Measurements from ENCODE around the gene ZNF823.

The ZNF823 gene

GRCh38 chr19:11737964-11738745 is 591 bp downstream of the ZNF823 start:
- DNase-seq (ENCODE audit: low spot score) = peak; percentile 3

GRCh38 chr19:11736696-11737095 is 2.0 kb downstream of the ZNF823 start:
- no peak for DNase-seq (ENCODE audit: low spot score)

DNA sequence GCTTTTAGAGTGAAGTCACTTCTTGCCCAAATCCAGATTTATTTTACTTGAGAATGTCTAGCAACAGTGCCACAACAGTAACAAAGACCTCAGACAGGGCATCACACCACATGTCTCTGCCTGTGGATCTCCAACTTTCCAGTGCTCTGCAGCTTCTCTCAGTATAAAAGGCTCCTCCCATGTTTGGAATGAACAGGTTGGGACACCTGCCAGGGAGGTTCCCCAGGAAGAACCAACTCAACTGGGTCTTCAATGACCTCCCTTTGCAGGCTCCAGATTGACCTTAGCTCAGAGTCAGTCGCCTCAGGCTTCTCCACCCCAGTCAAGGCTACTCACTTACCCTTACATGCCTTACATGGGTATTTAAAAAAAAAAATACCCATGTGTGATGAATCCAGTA is 3.4 kb downstream of the ZNF823 start:
- DNase-seq (ENCODE audit: low spot score) = no peak

DNA sequence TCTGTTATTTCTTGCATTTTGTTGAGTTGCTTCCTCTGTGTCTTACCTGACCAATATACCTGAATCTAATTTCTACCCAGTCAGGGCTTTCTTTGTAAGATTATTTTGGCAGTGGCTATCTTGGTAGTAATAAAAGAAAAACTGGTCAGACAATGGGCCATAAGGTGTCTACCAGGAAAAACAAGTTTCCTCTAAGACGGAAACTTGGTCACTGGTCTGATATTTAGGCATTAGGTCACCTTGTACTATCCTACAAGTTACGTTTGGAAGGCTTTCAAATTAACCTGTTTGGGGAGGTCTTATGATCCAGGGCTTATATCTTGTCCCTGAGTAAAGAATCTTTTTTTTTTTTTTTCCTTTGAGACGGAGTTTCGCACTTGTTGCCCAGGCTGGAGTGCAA is 9.2 kb downstream of the ZNF823 start:
- DNase-seq (ENCODE audit: low spot score) = no peak

- DNase-seq (ENCODE audit: low spot score) = no peak
These were observed 16.3 kb downstream of the ZNF823 start for GRCh38 chr19:11722414-11722813.

GRCh38 chr19:11721681-11722080 is 17.1 kb downstream of the ZNF823 start:
- no peak for DNase-seq (ENCODE audit: low spot score)

DNA sequence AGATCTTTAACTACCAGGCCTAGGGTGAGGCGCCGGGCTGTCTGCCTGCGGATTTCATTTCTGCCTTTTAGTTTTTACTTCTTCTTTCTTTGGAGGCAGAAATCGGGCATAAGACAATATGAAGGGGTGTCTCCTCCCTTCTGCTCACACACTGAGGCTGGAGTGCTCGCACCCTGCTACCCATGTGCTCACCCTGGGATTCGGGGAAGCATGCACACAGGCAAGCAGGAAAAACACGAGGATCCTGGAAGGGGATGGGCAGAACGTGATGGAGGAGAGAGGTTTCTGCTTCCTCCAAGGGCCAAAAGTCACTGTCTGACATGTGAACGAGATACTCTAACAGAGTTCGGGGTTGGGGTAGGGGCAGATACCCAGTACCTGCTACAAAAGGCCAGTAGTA is 28.4 kb downstream of the ZNF823 start:
- no peak for DNase-seq (ENCODE audit: low spot score)

DNA sequence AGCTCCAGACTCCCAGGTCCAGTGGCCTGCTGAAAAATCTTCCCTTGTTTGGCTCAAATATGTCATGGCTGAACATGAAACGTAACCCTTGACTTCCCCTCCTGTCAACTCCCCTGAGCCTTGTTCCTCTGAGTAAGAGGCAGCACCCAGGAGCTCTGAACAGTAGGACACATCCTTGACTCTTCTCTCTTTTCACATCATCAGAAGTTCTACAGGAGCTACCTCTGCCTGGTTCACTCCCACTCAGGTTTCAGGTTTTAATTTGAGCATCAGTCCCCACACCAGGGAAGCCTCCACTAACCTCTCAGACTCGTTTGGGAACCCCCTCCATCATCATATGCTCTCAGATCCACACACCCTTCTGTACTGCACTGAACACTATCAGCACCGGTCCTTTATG is 30.3 kb downstream of the ZNF823 start:
- no peak for DNase-seq (ENCODE audit: low spot score)

- no peak for DNase-seq (ENCODE audit: low spot score)
These were observed 33.3 kb downstream of the ZNF823 start for GRCh38 chr19:11705474-11705873.

DNA sequence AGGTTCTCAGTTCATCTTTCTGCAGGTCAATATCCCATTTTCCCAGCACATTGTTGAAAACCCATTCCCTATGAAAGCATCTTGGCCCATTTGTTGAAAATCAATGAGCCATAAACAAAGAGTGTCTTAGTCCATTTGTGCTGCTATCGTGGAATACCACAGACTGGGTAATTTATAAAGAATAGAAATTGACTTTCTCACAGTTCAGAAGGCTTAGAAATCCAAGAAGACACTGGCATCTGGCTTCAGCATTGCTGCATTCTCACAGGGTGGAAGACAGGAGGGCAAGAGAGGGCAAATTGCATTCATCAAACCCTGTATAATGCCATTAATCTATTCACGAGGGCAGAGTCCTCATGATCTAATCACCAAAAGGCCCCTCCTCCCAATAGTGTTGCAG is 34.1 kb downstream of the ZNF823 start:
- no peak for DNase-seq (ENCODE audit: low spot score)

- DNase-seq (ENCODE audit: low spot score) = peak; percentile 14
These were observed 38.6 kb downstream of the ZNF823 start for GRCh38 chr19:11699931-11700794.

- DNase-seq (ENCODE audit: low spot score) = no peak
These were observed 40.5 kb downstream of the ZNF823 start for GRCh38 chr19:11698231-11698630.

- DNase-seq (ENCODE audit: low spot score) = no peak
These were observed 41.4 kb downstream of the ZNF823 start for GRCh38 chr19:11697284-11697855.

DNA sequence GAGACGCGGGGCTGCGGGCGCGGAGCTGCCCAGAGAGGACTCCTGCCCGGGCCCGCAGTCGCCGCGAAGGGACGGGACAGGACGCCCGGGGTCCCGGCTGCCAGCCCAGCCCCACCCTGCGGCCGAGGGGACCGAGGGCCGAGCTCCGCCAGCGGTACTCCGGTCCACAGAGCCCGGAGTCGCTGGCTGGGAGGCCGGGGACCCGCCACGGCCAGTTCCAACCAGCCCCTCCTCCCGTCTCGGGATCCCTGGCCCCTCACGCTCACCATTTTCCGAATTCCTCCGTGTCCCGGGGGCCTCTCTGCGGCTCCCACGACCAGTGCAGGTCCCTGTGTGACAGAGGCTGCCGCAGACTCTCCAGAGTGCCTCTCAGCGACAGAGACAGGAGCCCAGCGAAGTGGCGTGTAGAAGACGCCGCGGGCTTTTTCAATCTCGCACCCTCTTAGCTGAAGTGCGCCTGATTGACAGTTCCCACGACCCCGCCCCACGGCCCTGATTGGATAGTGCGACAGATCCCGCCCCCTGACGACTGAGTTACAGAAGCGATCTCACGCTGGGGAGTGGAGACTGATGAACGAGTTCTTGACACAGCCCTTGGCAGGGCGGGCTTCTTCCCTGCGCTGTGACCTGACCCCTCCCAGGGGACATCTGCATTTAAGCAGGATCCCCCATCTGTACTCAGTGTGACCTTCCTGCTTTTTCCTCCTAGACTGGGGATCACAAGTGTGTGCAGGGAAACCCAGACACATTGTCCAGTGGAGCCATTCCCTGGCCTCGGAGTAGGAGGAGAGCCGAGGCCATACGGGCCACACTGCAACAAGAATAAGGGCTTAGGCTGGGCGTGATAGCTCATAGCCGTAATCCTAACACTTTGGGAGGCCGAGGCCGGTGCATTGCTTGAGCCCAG is 44.0 kb downstream of the ZNF823 start:
- peak; percentile 59 for DNase-seq (ENCODE audit: low spot score)

DNA sequence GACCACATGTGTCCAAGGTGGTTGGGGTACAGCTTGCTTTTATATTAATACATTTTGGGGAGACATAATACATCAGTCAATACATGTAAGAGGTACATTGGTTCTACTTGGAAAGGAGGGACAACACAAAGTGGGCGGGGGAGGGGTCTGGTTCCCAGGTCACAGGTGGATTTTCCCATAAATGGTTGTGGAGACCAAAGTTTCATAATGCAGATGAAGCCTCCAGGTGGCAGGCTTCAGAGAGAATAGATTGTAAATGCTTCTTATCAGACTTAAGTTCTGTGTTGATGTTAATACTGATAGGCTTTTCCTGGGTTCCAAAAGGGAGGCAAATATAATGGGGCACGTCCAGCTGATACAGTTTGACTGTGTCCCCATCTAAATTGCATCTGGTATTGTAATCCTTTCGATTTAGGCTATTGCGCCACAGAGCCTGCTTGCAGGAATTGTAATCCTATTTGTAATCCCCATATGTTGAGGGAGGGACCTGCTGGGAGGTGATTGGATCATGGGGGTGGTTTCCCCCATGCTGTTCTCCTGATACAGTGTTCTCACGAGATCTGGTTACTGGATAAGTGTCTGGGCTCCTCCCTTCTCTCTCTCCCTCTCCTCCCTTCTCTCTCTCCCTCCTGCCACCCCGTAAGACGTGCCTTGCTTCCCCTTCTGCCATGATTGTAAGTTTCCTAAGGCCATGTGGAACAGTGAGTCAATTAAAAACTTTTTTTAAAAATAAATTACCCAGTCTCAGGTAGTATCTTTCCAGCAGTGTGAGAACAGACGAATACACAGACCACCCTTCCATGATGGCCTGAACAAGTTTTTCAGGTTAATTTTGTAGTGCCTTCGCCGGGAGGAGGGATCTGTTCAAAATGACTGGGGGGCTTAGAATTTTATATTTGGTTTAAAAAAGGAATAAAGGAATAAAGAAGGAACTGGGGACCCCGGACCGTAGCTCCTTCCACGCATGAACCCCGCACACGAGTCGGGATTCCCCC is 44.9 kb downstream of the ZNF823 start:
- DNase-seq (ENCODE audit: low spot score) = no peak

GRCh38 chr19:11692127-11692790 is 46.5 kb downstream of the ZNF823 start:
- no peak for DNase-seq (ENCODE audit: low spot score)

- no peak for DNase-seq (ENCODE audit: low spot score)
These were observed 52.8 kb downstream of the ZNF823 start for GRCh38 chr19:11685676-11686650.

- DNase-seq (ENCODE audit: low spot score) = no peak
These were observed 53.6 kb downstream of the ZNF823 start for GRCh38 chr19:11684987-11685675.
